ENCODE measurements around the gene MYO5C.

Gene MYO5C

GRCh38 chr15:52186651-52187486 lies 108.7 kb downstream of the MYO5C start:
- in situ Hi-C loops (cut with MboI; ENCODE audit: low sequenced_read_pairs, unreplicated experiment), result no loop called here

GRCh38 chr15:52185151-52185561 lies 110.4 kb downstream of the MYO5C start:
- TF ChIP-seq, protein P1, sequence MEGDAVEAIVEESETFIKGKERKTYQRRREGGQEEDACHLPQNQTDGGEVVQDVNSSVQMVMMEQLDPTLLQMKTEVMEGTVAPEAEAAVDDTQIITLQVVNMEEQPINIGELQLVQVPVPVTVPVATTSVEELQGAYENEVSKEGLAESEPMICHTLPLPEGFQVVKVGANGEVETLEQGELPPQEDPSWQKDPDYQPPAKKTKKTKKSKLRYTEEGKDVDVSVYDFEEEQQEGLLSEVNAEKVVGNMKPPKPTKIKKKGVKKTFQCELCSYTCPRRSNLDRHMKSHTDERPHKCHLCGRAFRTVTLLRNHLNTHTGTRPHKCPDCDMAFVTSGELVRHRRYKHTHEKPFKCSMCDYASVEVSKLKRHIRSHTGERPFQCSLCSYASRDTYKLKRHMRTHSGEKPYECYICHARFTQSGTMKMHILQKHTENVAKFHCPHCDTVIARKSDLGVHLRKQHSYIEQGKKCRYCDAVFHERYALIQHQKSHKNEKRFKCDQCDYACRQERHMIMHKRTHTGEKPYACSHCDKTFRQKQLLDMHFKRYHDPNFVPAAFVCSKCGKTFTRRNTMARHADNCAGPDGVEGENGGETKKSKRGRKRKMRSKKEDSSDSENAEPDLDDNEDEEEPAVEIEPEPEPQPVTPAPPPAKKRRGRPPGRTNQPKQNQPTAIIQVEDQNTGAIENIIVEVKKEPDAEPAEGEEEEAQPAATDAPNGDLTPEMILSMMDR (IDR thresholded peaks at IDR 0.05; ENCODE audit: borderline replicate concordance, control extremely low read depth, extremely low read depth, insufficient read depth, missing control alignments), result no peak
- in situ Hi-C loops (cut with MboI; ENCODE audit: low sequenced_read_pairs, unreplicated experiment), result no loop called here
- no peak for DNase-seq (ENCODE audit: low spot score)

More at GRCh38 chr15:52186651-52187486, 108.7 kb downstream of the MYO5C start:
- TF ChIP-seq, protein P1 (IDR thresholded peaks at IDR 0.05; ENCODE audit: borderline replicate concordance, control extremely low read depth, extremely low read depth, insufficient read depth, missing control alignments), result no peak
- DNase-seq (ENCODE audit: low spot score), result no peak

DNA sequence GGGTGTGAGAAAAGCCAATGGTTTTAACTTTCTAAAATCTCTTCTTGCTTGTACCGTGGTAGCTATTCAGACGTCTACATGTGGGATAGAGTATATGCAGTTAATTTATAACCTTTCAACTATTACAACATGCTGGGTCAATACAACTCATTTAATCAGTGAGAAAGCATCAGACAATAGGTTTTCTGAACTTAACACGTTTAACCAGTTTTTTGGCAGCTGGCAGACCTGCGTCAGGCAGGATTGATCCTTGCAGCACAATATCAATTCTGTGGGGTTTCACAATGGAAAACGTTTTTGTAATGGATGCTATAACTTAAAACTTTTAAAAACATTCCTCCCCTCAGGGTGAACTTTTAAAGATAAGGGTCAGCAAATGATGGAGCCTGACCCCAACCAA lies 110.9 kb downstream of the MYO5C start:
- in situ Hi-C loops (cut with MboI; ENCODE audit: low sequenced_read_pairs, unreplicated experiment), result no loop called here
- TF ChIP-seq, protein P1 (IDR thresholded peaks at IDR 0.05; ENCODE audit: borderline replicate concordance, control extremely low read depth, extremely low read depth, insufficient read depth, missing control alignments), result no peak
- DNase-seq (ENCODE audit: low spot score), result no peak

GRCh38 chr15:52183562-52184173 lies 111.9 kb downstream of the MYO5C start:
- in situ Hi-C loops (cut with MboI; ENCODE audit: low sequenced_read_pairs, unreplicated experiment), result no loop called here
- no peak for DNase-seq (ENCODE audit: low spot score)
- TF ChIP-seq, protein P1 (IDR thresholded peaks at IDR 0.05; ENCODE audit: borderline replicate concordance, control extremely low read depth, extremely low read depth, insufficient read depth, missing control alignments), result peak; percentile 44

DNA sequence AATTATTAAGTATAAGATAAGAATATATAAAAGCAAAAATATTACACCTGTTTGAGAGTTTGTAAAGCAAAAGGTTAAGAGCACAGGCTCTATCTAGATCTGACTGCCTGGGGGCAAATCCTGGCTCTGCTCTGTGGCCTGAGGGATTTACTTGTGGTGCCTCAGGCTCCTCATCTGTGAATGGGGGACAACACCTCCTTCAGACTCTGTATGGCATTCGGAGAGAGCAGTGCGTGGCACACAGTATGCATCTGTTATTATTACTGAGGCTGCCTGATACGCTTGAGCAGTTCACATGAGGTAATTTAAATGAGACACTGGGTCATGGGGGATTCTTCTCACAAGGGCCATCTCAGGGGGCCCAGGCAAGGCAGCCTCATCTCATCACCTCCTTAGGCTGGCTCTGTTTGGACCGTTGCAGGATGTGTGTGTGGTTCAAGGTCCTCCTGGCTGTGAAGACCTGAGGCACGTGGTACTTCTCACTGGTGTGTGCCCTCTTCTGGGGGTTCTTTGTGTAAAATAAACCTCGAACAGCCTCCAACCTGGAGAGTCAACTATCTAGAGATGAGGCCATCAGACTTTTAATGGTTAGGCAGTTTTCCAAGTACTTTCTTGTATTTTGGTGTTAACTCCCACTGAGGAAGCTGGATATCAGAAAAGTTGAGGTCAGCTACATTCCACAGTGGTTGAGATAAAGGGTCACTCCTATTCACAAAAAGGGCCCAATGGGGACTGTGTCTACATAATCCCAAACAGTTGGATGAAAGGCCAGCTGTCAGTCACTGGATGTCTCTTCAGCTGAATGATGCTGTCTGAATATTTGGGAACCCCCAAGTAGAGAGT lies 113.4 kb downstream of the MYO5C start:
- TF ChIP-seq, protein P1 (IDR thresholded peaks at IDR 0.05; ENCODE audit: borderline replicate concordance, control extremely low read depth, extremely low read depth, insufficient read depth, missing control alignments), result no peak
- in situ Hi-C loops (cut with MboI; ENCODE audit: low sequenced_read_pairs, unreplicated experiment), result no loop called here
- no peak for DNase-seq (ENCODE audit: low spot score)

- no peak for DNase-seq (ENCODE audit: low spot score)
- in situ Hi-C loops (cut with MboI; ENCODE audit: low sequenced_read_pairs, unreplicated experiment), result no loop called here
- TF ChIP-seq, protein P1 (IDR thresholded peaks at IDR 0.05; ENCODE audit: borderline replicate concordance, control extremely low read depth, extremely low read depth, insufficient read depth, missing control alignments), result no peak
Observed at GRCh38 chr15:52180851-52181450, 114.7 kb downstream of the MYO5C start.

Measured in GM13976 (cell line).